ENCODE data around the gene SIN3A.

DNA sequence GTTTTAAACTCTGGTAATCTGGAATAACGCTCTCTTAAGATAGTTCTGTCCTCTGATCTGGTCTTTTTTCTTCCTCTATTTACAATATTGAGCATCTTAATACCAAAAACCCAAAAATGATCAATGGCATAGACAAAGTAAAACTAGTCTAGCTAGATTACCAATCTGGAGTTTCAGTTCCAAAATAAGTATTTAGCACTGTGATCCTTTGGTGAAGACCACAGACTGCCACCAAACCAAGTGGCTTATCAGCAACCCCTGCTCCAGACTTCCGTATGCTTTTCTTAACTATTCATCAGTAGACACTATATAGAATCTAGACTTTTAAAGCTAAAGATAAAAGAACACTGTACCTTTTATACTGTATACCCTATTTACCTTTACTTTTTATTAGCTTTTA is 47.6 kb downstream of the SIN3A start:
- TF ChIP-seq EZH2phosphoT487 (IDR thresholded peaks at IDR 0.05; ENCODE audit: borderline replicate concordance, low read length) = no peak
- TF ChIP-seq, protein P1, sequence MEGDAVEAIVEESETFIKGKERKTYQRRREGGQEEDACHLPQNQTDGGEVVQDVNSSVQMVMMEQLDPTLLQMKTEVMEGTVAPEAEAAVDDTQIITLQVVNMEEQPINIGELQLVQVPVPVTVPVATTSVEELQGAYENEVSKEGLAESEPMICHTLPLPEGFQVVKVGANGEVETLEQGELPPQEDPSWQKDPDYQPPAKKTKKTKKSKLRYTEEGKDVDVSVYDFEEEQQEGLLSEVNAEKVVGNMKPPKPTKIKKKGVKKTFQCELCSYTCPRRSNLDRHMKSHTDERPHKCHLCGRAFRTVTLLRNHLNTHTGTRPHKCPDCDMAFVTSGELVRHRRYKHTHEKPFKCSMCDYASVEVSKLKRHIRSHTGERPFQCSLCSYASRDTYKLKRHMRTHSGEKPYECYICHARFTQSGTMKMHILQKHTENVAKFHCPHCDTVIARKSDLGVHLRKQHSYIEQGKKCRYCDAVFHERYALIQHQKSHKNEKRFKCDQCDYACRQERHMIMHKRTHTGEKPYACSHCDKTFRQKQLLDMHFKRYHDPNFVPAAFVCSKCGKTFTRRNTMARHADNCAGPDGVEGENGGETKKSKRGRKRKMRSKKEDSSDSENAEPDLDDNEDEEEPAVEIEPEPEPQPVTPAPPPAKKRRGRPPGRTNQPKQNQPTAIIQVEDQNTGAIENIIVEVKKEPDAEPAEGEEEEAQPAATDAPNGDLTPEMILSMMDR (conservative IDR thresholded peaks at IDR 0.05; ENCODE audit: low read depth, low read length) = no peak

Data from PC-3 (cell line).